Measurements from ENCODE around the gene ASAP2. TPM values are rescaled to one million over a fixed set of nuclear protein-coding genes. Genes with fewer than 3 reads are reported as not detected.

The ASAP2 gene
- total RNA-seq, 2 experiments from 2014 or later, result 0.16 TPM; not detected in 1

- POLR2A ChIA-PET, result no interaction called here
- intact Hi-C loops (cut with DNase I, micrococcal nuclease), result no loop called here
- H3K27me3 Mint-ChIP-seq, result no peaks in the 10 kb centered on the region
Observed at GRCh38 chr2:9238591-9239326, 32.1 kb downstream of the ASAP2 start.

GRCh38 chr2:9239616-9240015 lies 33.0 kb downstream of the ASAP2 start:
- no peaks in the 10 kb centered on the region for H3K4me1 Mint-ChIP-seq (ENCODE audit: low read depth)

More at GRCh38 chr2:9238591-9239326, 32.1 kb downstream of the ASAP2 start:
- CTCF ChIA-PET, result no interaction called here
- Mint-ChIP-seq H3K9me3 (no peaks in the 10 kb centered on the region), H3K4me3 (no peak overlapping the region), H3K4me1 (ENCODE audit: low read depth) (no peaks in the 10 kb centered on the region), H3K27ac (no peak overlapping the region), H3K36me3 (ENCODE audit: low read depth) (no peaks in the 10 kb centered on the region)
- no peak overlapping the region for H3K27ac ChIP-seq (ENCODE audit: low read depth in 1 of 2, low read length in 2 of 2)
- no peaks in the 10 kb centered on the region for H3K27me3 ChIP-seq (ENCODE audit: control insufficient read depth in 1 of 2, insufficient read depth in 2 of 2, low read length in 2 of 2)
- no peak for TF ChIP-seq CTCF (IDR thresholded peaks at IDR 0.05)
- DNase-seq (no peak), ATAC-seq (ENCODE audit: poor library complexity) (no peak)
- H3K4me3 ChIP-seq (ENCODE audit: low read length), result no peak overlapping the region
- no peaks in the 10 kb centered on the region for H3K4me1 ChIP-seq (ENCODE audit: insufficient read depth, low read length)
- no peaks in the 10 kb centered on the region for H3K9me3 ChIP-seq (ENCODE audit: control insufficient read depth in 1 of 2, insufficient read depth in 1 of 2, low read length in 2 of 2)
- H3K36me3 ChIP-seq (ENCODE audit: insufficient read depth, low read length), result no peaks in the 10 kb centered on the region

GRCh38 chr2:9240745-9241144 lies 34.1 kb downstream of the ASAP2 start:
- no peaks in the 10 kb centered on the region for H3K9me3 Mint-ChIP-seq
- no peaks in the 10 kb centered on the region for H3K36me3 ChIP-seq (ENCODE audit: insufficient read depth, low read length)
- H3K4me1 ChIP-seq (ENCODE audit: insufficient read depth, low read length), result no peaks in the 10 kb centered on the region
- no peaks in the 10 kb centered on the region for H3K36me3 Mint-ChIP-seq (ENCODE audit: low read depth)
- H3K27ac ChIP-seq (ENCODE audit: low read depth in 1 of 2, low read length in 2 of 2), result no peak overlapping the region
- H3K9me3 ChIP-seq (ENCODE audit: control insufficient read depth in 1 of 2, insufficient read depth in 1 of 2, low read length in 2 of 2), result no peaks in the 10 kb centered on the region
- no peaks in the 10 kb centered on the region for H3K4me1 Mint-ChIP-seq (ENCODE audit: low read depth)
- H3K27me3 Mint-ChIP-seq, result no peaks in the 10 kb centered on the region
- POLR2A ChIA-PET, result no interaction called here
- intact Hi-C loops (cut with DNase I, micrococcal nuclease), result no loop called here
- CTCF ChIA-PET, result no interaction called here
- H3K4me3 Mint-ChIP-seq, result no peak overlapping the region
- TF ChIP-seq CTCF (IDR thresholded peaks at IDR 0.05), result no peak
- ATAC-seq (ENCODE audit: poor library complexity) (no peak), DNase-seq (no peak)
- H3K27ac Mint-ChIP-seq, result no peak overlapping the region
- H3K4me3 ChIP-seq (ENCODE audit: low read length), result no peak overlapping the region
- no peaks in the 10 kb centered on the region for H3K27me3 ChIP-seq (ENCODE audit: control insufficient read depth in 1 of 2, insufficient read depth in 2 of 2, low read length in 2 of 2)

More at GRCh38 chr2:9239616-9240015, 33.0 kb downstream of the ASAP2 start:
- no peaks in the 10 kb centered on the region for H3K36me3 ChIP-seq (ENCODE audit: insufficient read depth, low read length)
- Mint-ChIP-seq H3K36me3 (ENCODE audit: low read depth) (no peaks in the 10 kb centered on the region), H3K27me3 (no peaks in the 10 kb centered on the region), H3K27ac (no peak overlapping the region), H3K9me3 (no peaks in the 10 kb centered on the region), H3K4me3 (no peak overlapping the region)
- no peak for ATAC-seq (ENCODE audit: poor library complexity)
- no peak overlapping the region for H3K27ac ChIP-seq (ENCODE audit: low read depth in 1 of 2, low read length in 2 of 2)
- no peak overlapping the region for H3K4me3 ChIP-seq (ENCODE audit: low read length)
- CTCF ChIA-PET, result interaction anchor here (0.7 kb wide), 1 partner anchor 989 kb away, joined by 3 read pairs; no protein-coding TSS in a partner anchor
- no peaks in the 10 kb centered on the region for H3K9me3 ChIP-seq (ENCODE audit: control insufficient read depth in 1 of 2, insufficient read depth in 1 of 2, low read length in 2 of 2)
- intact Hi-C loops (cut with DNase I, micrococcal nuclease), result no loop called here
- POLR2A ChIA-PET, result no interaction called here
- H3K27me3 ChIP-seq (ENCODE audit: control insufficient read depth in 1 of 2, insufficient read depth in 2 of 2, low read length in 2 of 2), result no peaks in the 10 kb centered on the region
- TF ChIP-seq CTCF (IDR thresholded peaks at IDR 0.05), result no peak
- DNase-seq, result no peak
- H3K4me1 ChIP-seq (ENCODE audit: insufficient read depth, low read length), result no peaks in the 10 kb centered on the region
